Adrenal gland (tissue), 12 donors: Measurements from ENCODE around the gene CHIC2. TPM values are rescaled to one million over a fixed set of nuclear protein-coding genes. Genes with fewer than 3 reads are reported as not detected.
"Not testable (repeated sequence)": the region's sequence is repeated elsewhere in the genome, so short reads cannot be mapped to it uniquely, and the experiment has no call there.

ENCODE experiments used
- DNase-seq, 7 donors: peaks; one replicate each; pipeline ENCODE4 v3.0.0-alpha.2; 2019 to 2020
- H3K27ac ChIP-seq, 5 donors: fragments of 200-600 bp; sonication (generic) in 4 of 5; 1 replicate in 3 of 5; 2 replicates in 2 of 5; pipeline versions ENCODE4 v1.5.1 to v1.8.0; 2016 to 2020; ENCODE audit warnings: mild to moderate bottlenecking in 1 of 5
- H3K27me3 ChIP-seq: fragments of 200-600 bp; 2 replicates; pipeline ENCODE4 v1.8.0; 2021
- H3K36me3 ChIP-seq, 2 donors: fragments of 200-600 bp; replicated peaks in 1 of 2; 1 replicate in 1 of 2; 2 replicates in 1 of 2; pipeline versions ENCODE4 v1.5.1 to v1.8.0; 2018 to 2022
- H3K4me1 ChIP-seq, 2 donors: fragments of 200-600 bp; replicated peaks in 1 of 2; 1 replicate in 1 of 2; 2 replicates in 1 of 2; pipeline versions ENCODE4 v1.5.1 to v1.8.0; 2018 to 2021
- H3K4me3 ChIP-seq, 4 donors: fragments of 200-600 bp; sonication (generic) in 3 of 4; one replicate each; pipeline ENCODE4 v1.5.1; 2016 to 2018
- H3K9me3 ChIP-seq, 3 donors: fragments of 200-600 bp; sonication (generic) in 1 of 3; replicated peaks in 1 of 3; 1 replicate in 2 of 3; 2 replicates in 1 of 3; pipeline versions ENCODE4 v1.5.1 to v1.8.0; 2016 to 2021
- CTCF ChIP-seq, 6 experiments: fragments of 450-650 bp in 4 of 6; fragments of 200-600 bp in 2 of 6; sonication (generic) in 1 of 6; IDR thresholded peaks; 1 replicate in 5 of 6; 2 replicates in 1 of 6; pipeline versions ENCODE4 v1.5.1 to v1.8.0; 2016 to 2021; ENCODE audit warnings: antibody characterized with exemption in 6 of 6, mild to moderate bottlenecking in 2 of 6, moderate library complexity in 1 of 6
- POLR2A ChIP-seq, 2 donors: fragments of 450-650 bp; IDR thresholded peaks; one replicate each; pipeline ENCODE4 v1.6.1; 2017; ENCODE audit warnings: antibody characterized with exemption in 2 of 2, mild to moderate bottlenecking in 2 of 2, moderate library complexity in 1 of 2
- WGBS, 4 donors: extraction: QIAGEN DNeasy Blood & Tissue Kit in 2 of 4; methylation state at CpG; one replicate each; pipeline versions ENCODE4 v1.1.5 to v1.1.7; 2013 to 2017; 5-methylcytosine and 5-hydroxymethylcytosine counted together
- intact Hi-C, 2 donors: fragments of 100-400 bp; cut with DNase I; formaldehyde crosslinking; loops; one replicate each; pipeline versions ENCODE4 v1.14.1 to v1.15.0; 2022 to 2023
- polyA plus RNA-seq, 3 donors: library from polyadenylated mRNA; stranded (reverse); fragments of 200-250 nt in 2 of 3; fragments of 350-450 nt in 1 of 3; fragmentation: Illumina TruSeq in 1 of 3; extraction: RNeasy Lipid Tissue Mini Kit (QIAGEN cat#74804) in 1 of 3; gene quantifications; one replicate each; pipeline ENCODE4 v1.2.3, GENCODE V29; 2013 to 2014
- total RNA-seq, 9 donors: library from RNA; depleted of rRNA in 4 of 9; stranded (reverse); fragments of >200 nt in 4 of 9; fragments of 120-200 nt in 1 of 9; fragmentation: NEBNext Ultra II Directional in 1 of 9; extraction: Animal tissue kit (Norgen Biotek cat#: 25700) in 1 of 9; gene quantifications; one replicate each; pipeline versions ENCODE4 v1.1.0 to v1.2.4, GENCODE V29; 2013 to 2023
- donor health status: healthy with polysubstance abuse.
- donor health status: Bipolar disorder and iron deficiency.
- donor health status: DM: yes; HTN: yes; CAD: no.
- donor health status: DM: no; HTN: no; CAD: no.
- donor health status: DM: no; HTN: no; CAD: no.
- donor health status: DM: yes; HTN: yes; CAD: no.

Gene CHIC2
- total and polyA plus RNA-seq, 12 donors = 9.7 to 68.0 (median 24.1) TPM

GRCh38 chr4:54027311-54027710 lies 37.1 kb downstream of the CHIC2 start:
- intact Hi-C loops = no loop called here
- no peaks in the 10 kb centered on the region for H3K36me3 ChIP-seq
- no peak for DNase-seq
- no peak overlapping the region for H3K27ac ChIP-seq
- 76 to 94% (median 83%) methylated on average over 1 of the region's 1 CpG for WGBS, 4 donors
- TF ChIP-seq CTCF (IDR thresholded peaks at IDR 0.05) (no peak), POLR2A (IDR thresholded peaks at IDR 0.05) (no peak)
- H3K9me3 ChIP-seq = no peaks in the 10 kb centered on the region
- H3K4me1 ChIP-seq = peaks cover 23 to 46% of the 10 kb centered on the region in 2 donors
- no peaks in the 10 kb centered on the region for H3K27me3 ChIP-seq
- H3K4me3 ChIP-seq = no peak overlapping the region

- H3K27me3 ChIP-seq = no peaks in the 10 kb centered on the region
- no peak for TF ChIP-seq CTCF (IDR thresholded peaks at IDR 0.05)
- no peak for TF ChIP-seq POLR2A (IDR thresholded peaks at IDR 0.05)
- WGBS, 4 donors = 87 to 91% (median 90%) methylated on average over 7 of the region's 7 CpGs
- no peaks in the 10 kb centered on the region for H3K36me3 ChIP-seq
- H3K4me1 ChIP-seq = peaks cover 14 to 33% of the 10 kb centered on the region in 2 donors
- DNase-seq = no peak
- no peak overlapping the region for H3K27ac ChIP-seq
- no peak overlapping the region for H3K4me3 ChIP-seq
- no peaks in the 10 kb centered on the region for H3K9me3 ChIP-seq
- intact Hi-C loops = no loop called here
These were observed 38.8 kb downstream of the CHIC2 start for GRCh38 chr4:54025582-54025981.

GRCh38 chr4:54023019-54023418 lies 41.4 kb downstream of the CHIC2 start:
- Histone ChIP-seq H3K4me1 (peaks cover 13 to 24% of the 10 kb centered on the region in 2 donors), H3K27ac (peak overlapping the region in 1 of 5 donors; percentile 43)
- DNase-seq = peak in 1 of 7 donors; percentile 21
- H3K4me3 ChIP-seq, H3K36me3 ChIP-seq, H3K9me3 ChIP-seq, intact Hi-C loops, H3K27me3 ChIP-seq: not testable (repeated sequence)
- 82 to 88% (median 86%) methylated on average over 8 of the region's 8 CpGs for WGBS, 4 donors

GRCh38 chr4:54017974-54018373 lies 46.4 kb downstream of the CHIC2 start:
- DNase-seq = no peak
- H3K27ac ChIP-seq = no peak overlapping the region
- TF ChIP-seq CTCF (IDR thresholded peaks at IDR 0.05) (no peak), POLR2A (IDR thresholded peaks at IDR 0.05) (no peak)
- intact Hi-C loops = no loop called here
- peaks cover 0 to 15% of the 10 kb centered on the region in 2 donors for H3K4me1 ChIP-seq
- H3K9me3 ChIP-seq = no peaks in the 10 kb centered on the region
- 89 to 96% (median 94%) methylated on average over 1 of the region's 1 CpG for WGBS, 4 donors
- H3K36me3 ChIP-seq = no peaks in the 10 kb centered on the region
- H3K27me3 ChIP-seq = no peaks in the 10 kb centered on the region
- H3K4me3 ChIP-seq = no peak overlapping the region

- DNase-seq = no peak
- intact Hi-C loops = no loop called here
- Histone ChIP-seq H3K4me1 (peaks cover 0 to 15% of the 10 kb centered on the region in 2 donors), H3K27me3 (no peaks in the 10 kb centered on the region), H3K36me3 (no peaks in the 10 kb centered on the region), H3K4me3 (no peak overlapping the region), H3K27ac (no peak overlapping the region), H3K9me3 (no peaks in the 10 kb centered on the region)
- WGBS, 4 donors = 93 to 99% (median 96%) methylated on average over 2 of the region's 2 CpGs
- TF ChIP-seq POLR2A (IDR thresholded peaks at IDR 0.05) = no peak
- TF ChIP-seq CTCF (IDR thresholded peaks at IDR 0.05) = no peak
These were observed 47.1 kb downstream of the CHIC2 start for GRCh38 chr4:54017308-54017707.
